Right kidney (tissue), 1 donor: Measurements from ENCODE around the gene CAPZA3.
"Not testable (repeated sequence)": the region's sequence is repeated elsewhere in the genome, so short reads cannot be mapped to it uniquely, and the experiment has no call there.

Experiments used
- DNase-seq: peaks from one replicate; pipeline ENCODE4 v3.0.0-alpha.2; 2016

The CAPZA3 gene

GRCh38 chr12:18753481-18754123 is 15.7 kb downstream of the CAPZA3 start:
- peak; percentile 18 for DNase-seq

GRCh38 chr12:18754124-18754707 is 16.3 kb downstream of the CAPZA3 start:
- peak; percentile 8 for DNase-seq

DNA sequence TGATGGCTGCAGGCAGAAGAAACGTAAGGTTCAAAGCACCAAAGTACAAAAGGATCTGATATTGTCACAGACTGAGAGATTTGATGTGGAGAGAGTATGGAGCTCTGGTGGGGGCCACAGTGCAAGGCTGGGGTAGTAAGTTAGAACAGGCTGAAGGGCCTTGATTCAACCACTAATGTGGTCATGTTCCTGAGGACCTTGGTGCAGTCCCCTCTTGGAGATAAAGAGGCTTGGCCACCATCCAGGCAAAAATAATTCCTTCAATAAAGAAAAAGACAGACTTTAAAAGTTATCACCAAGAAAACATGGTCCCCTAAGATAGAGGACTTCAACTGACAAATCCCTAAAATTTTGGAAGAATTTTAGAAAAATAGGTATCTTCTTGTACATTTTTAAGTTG is 17.4 kb downstream of the CAPZA3 start:
- DNase-seq, result no peak

- not testable (repeated sequence) for DNase-seq
Observed at GRCh38 chr12:18766479-18766878, 28.6 kb downstream of the CAPZA3 start.

GRCh38 chr12:18782827-18783226 is 44.9 kb downstream of the CAPZA3 start:
- DNase-seq, result no peak

- DNase-seq, result not testable (repeated sequence)
Observed at GRCh38 chr12:18785465-18785864, 47.5 kb downstream of the CAPZA3 start.
